Progenitor cell of endocrine pancreas (in vitro differentiated cells): Measurements from ENCODE around the gene GTPBP6. TPM values are rescaled to one million over a fixed set of nuclear protein-coding genes. Genes with fewer than 3 reads are reported as not detected.

Experiments
- DNase-seq: peaks from one replicate; pipeline ENCODE4 v3.0.0; 2021; ENCODE audit warnings: low spot score; ENCODE audit not compliant: unreplicated experiment
- H3K27ac Mint-ChIP-seq: 2 replicates; pipeline ENCODE4 v1.8.0; 2021; ENCODE audit warnings: mild to moderate bottlenecking, moderate library complexity, mixed read lengths
- H3K27me3 Mint-ChIP-seq: 2 replicates; pipeline ENCODE4 v1.8.0; 2021; ENCODE audit warnings: mixed read lengths
- H3K36me3 Mint-ChIP-seq: 2 replicates; pipeline ENCODE4 v1.8.0; 2022; ENCODE audit warnings: mixed read lengths; ENCODE audit not compliant: insufficient read depth
- H3K4me1 Mint-ChIP-seq: 2 replicates; pipeline ENCODE4 v1.8.0; 2021; ENCODE audit warnings: low read depth, mixed read lengths
- H3K4me3 Mint-ChIP-seq: 2 replicates; pipeline ENCODE4 v1.8.0; 2021; ENCODE audit warnings: low read depth, mild to moderate bottlenecking, moderate library complexity, mixed read lengths
- H3K9me3 Mint-ChIP-seq: 2 replicates; pipeline ENCODE4 v1.8.0; 2021; ENCODE audit warnings: low read depth, mixed read lengths
- long read RNA-seq: library from polyadenylated mRNA; unstranded; transcript quantifications from one replicate; pipeline ENCODE4 v2.0.0, GENCODE V29; 2020
- total RNA-seq: library from RNA; stranded (reverse); gene quantifications from 2 replicates; pipeline ENCODE4 v1.2.1, GENCODE V29; 2021
- TF ChIP-seq, protein P1 (sequence below): fragments of 200-600 bp; sonication (generic); IDR thresholded peaks from one replicate; pipeline ENCODE4 v1.5.0; 2021; ENCODE audit warnings: antibody characterized with exemption, mild to moderate bottlenecking; ENCODE audit not compliant: unreplicated experiment

The GTPBP6 gene, protein sequence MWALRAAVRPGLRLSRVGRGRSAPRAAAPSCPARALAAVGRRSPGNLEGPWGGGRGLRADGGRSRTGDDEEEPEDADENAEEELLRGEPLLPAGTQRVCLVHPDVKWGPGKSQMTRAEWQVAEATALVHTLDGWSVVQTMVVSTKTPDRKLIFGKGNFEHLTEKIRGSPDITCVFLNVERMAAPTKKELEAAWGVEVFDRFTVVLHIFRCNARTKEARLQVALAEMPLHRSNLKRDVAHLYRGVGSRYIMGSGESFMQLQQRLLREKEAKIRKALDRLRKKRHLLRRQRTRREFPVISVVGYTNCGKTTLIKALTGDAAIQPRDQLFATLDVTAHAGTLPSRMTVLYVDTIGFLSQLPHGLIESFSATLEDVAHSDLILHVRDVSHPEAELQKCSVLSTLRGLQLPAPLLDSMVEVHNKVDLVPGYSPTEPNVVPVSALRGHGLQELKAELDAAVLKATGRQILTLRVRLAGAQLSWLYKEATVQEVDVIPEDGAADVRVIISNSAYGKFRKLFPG
- total RNA-seq: 71.1 and 72.7 TPM in 2 replicates
- long read RNA-seq, partial matches to known transcripts: 1 of 5 reads
- long read RNA-seq, other reads (novel, unspliced or antisense): 1 of 5 reads

DNA sequence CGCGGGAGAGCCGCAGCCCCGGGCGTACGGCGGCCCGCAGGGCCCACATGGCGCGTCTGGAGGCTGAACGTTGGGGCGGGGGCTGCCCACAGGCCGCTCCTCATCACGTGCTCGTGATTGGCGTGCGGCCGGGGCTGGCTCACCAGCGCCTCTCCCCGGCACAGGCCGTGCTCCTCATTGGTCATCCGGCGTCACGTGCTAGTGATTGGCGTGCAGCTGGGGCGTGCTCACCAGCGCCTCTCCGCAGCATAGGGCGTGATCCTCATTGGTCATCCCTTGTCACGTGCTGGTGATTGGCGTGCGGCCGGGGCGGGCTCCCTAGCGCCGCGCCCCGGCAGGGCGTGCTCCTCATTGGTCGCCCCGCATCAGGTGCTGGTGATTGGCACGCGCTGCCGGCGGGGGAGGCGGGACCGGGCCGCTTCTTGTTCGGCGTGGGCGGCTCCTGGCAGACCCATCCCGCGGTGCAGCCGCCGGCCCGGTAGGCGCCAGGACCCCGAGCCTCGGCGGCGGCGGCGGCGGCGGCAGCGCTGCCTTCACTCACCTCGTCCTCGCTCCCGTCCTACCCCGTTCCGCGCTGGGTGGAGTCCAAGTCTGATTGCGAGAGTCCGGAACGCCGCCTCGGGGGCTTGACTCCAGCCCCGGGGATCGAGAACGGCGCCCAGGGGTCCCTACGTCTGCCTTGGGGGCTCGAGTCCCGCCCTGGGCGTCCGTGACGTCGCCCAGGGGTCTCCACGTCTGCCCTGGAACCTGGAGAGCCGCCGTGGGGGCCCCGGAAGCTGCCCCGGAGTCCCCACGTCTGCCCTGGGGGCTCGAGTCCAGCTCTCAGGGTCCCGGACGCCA lies at the start of gene GTPBP6:
Gene GTPBP6, minus strand, starts transcription at position 58 of the 840 bp plus-strand sequence. Its CDS starts 9 bp downstream, at position 49.
- Mint-ChIP-seq H3K27ac (peak within 1 kb of the TSS; percentile 99), H3K27me3 (no peaks in the 10 kb centered on the region), H3K4me3 (peak within 1 kb of the TSS; percentile 92), H3K36me3 (peaks cover 3% of the 10 kb centered on the region), H3K4me1 (peaks cover 9% of the 10 kb centered on the region), H3K9me3 (no peaks in the 10 kb centered on the region)
- peak; percentile 98 for DNase-seq
- TF ChIP-seq, protein P1, sequence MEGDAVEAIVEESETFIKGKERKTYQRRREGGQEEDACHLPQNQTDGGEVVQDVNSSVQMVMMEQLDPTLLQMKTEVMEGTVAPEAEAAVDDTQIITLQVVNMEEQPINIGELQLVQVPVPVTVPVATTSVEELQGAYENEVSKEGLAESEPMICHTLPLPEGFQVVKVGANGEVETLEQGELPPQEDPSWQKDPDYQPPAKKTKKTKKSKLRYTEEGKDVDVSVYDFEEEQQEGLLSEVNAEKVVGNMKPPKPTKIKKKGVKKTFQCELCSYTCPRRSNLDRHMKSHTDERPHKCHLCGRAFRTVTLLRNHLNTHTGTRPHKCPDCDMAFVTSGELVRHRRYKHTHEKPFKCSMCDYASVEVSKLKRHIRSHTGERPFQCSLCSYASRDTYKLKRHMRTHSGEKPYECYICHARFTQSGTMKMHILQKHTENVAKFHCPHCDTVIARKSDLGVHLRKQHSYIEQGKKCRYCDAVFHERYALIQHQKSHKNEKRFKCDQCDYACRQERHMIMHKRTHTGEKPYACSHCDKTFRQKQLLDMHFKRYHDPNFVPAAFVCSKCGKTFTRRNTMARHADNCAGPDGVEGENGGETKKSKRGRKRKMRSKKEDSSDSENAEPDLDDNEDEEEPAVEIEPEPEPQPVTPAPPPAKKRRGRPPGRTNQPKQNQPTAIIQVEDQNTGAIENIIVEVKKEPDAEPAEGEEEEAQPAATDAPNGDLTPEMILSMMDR: no peak

DNA sequence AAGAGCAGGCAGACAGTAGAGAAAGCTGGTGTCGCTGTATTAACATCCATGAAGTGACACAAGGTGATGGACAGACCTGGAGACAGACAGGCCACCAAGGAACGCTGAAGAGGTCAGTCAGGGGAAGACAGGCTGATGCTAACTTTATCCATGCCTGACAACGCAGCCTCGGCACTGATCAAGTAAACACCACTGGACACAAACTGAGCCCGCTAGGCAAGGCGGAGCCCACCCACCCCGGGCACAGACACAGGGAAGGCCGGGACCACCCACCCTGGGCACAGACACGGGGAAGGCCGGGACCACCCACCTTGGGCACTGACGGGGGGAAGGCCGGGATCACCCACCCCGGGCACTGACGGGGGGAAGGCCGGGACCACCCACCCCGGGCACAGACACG lies 49.3 kb upstream of the GTPBP6 start:
- DNase-seq: no peak
- Mint-ChIP-seq H3K4me3 (no peak overlapping the region), H3K36me3 (peaks cover 14% of the 10 kb centered on the region), H3K4me1 (peaks cover 5% of the 10 kb centered on the region), H3K27me3 (peaks cover 12% of the 10 kb centered on the region), H3K9me3 (peaks cover 8% of the 10 kb centered on the region), H3K27ac (no peak overlapping the region)
- TF ChIP-seq, protein P1: no peak

DNA sequence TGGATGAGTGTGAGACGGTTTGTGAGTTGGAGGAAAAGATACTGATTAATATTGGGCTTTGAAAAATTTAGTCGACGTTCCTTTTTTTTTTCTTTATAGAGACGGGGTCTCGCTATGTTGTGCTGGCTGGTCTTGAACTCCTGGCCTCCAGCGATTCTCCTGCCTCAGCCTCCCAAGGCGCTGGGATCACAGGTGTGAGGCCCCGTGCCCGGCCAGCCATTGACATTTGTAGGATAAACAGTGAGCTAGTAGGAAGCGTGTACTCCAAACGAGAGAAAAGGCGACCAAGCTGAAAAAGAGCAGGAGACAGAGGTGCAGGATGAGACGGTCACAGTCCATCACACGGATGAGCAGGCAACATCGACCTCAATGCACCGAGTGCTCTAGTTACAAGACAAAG lies 48.8 kb upstream of the GTPBP6 start:
- H3K4me1 Mint-ChIP-seq: peaks cover 3% of the 10 kb centered on the region
- TF ChIP-seq, protein P1: no peak
- H3K36me3 Mint-ChIP-seq: peaks cover 14% of the 10 kb centered on the region
- no peak overlapping the region for H3K27ac Mint-ChIP-seq
- DNase-seq: no peak
- H3K27me3 Mint-ChIP-seq: peaks cover 9% of the 10 kb centered on the region
- no peak overlapping the region for H3K4me3 Mint-ChIP-seq
- H3K9me3 Mint-ChIP-seq: peaks cover 9% of the 10 kb centered on the region

DNA sequence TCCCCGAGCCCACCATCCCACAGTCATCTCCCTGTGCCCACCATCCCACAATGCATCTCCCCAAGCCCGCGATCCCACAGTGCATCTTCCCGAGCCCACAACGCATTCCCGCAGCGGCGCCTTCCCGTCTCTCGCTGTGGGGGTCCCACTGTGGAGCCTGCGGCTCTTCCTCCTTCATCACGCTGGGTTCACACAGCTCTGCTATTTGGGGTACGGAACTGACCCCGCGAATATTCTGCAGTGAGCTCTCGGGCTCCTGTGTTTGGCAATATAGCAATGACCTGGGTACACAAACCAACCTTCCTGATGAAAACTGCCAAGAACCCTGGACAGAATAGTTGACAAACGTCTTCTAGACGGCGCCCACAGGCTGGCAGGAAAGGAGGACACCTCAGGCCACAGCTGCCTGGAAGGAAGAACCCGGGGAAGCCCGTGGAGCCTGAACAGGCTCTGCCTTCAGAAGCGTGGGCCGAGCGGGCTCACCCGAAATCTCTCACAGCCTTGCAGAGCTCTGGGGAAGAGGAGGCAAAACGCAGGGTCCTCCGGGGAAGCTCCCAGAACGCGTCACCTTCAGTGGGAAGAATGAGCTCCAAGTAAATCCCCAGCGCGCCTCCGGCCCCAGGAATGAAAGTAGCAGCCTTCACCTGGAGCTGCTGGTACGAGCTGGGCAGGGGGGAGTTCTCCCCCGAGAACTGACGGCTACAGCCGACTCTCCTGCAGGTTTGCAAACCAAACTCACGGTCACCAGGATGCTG lies 45.2 kb upstream of the GTPBP6 start:
- DNase-seq: no peak
- Mint-ChIP-seq H3K27ac (no peak overlapping the region), H3K36me3 (peaks cover 38% of the 10 kb centered on the region), H3K27me3 (no peaks in the 10 kb centered on the region), H3K4me3 (no peak overlapping the region), H3K4me1 (peaks cover 1% of the 10 kb centered on the region), H3K9me3 (peaks cover 15% of the 10 kb centered on the region)
- TF ChIP-seq, protein P1: no peak
